Dedifferentiated amniotic fluid mesenchymal stem cell (primary cell): ENCODE data around the gene FCGR3A.

Experiments used
- DNase-seq: peaks from one replicate; pipeline ENCODE4 v3.0.0-alpha.2; 2016; ENCODE audit errors: extremely low spot score

FCGR3A gene

GRCh38 chr1:161501234-161501633 lies 48.4 kb downstream of the FCGR3A start:
- no peak for DNase-seq

GRCh38 chr1:161499099-161500039 lies 50.2 kb downstream of the FCGR3A start:
- no peak for DNase-seq

GRCh38 chr1:161498646-161499045 lies 51.0 kb downstream of the FCGR3A start:
- DNase-seq = no peak

- no peak for DNase-seq
These were observed 51.7 kb downstream of the FCGR3A start for GRCh38 chr1:161497961-161498360.

GRCh38 chr1:161495490-161495889 lies 54.1 kb downstream of the FCGR3A start:
- DNase-seq = no peak

- DNase-seq = no peak
These were observed 55.4 kb downstream of the FCGR3A start for GRCh38 chr1:161494091-161494735.

- no peak for DNase-seq
These were observed 56.8 kb downstream of the FCGR3A start for GRCh38 chr1:161492827-161493226.
